Activated T-helper 1 cell treated with Interleukin-2 at 50 U/mL for 16 hours (primary cell): ENCODE data around the gene OR4C11.

Source experiments
- DNase-seq: peaks from one replicate; pipeline ENCODE4 v3.0.0-alpha.2; 2020; ENCODE audit warnings: low read depth

OR4C11 gene

GRCh38 chr11:55607545-55607944 is at the start of gene OR4C11:
OR4C11 (minus strand) TSS chr11:55607645; CDS start chr11:55604373, 3,272 bp downstream.
- no peak for DNase-seq

GRCh38 chr11:55655096-55655495 is 47.7 kb upstream of the OR4C11 start:
- no peak for DNase-seq

GRCh38 chr11:55652560-55652959 is 45.1 kb upstream of the OR4C11 start:
- DNase-seq: no peak

- DNase-seq: no peak
Measured at GRCh38 chr11:55648027-55648426, 40.6 kb upstream of the OR4C11 start, which contains the start of gene OR4S2. OR4S2 (plus strand) TSS chr11:55648327; CDS start chr11:55650904, 2,577 bp downstream.

- no peak for DNase-seq
Measured at GRCh38 chr11:55634813-55635212, 27.4 kb upstream of the OR4C11 start, which contains the start of gene OR4P4. OR4P4 (plus strand) TSS chr11:55635113.

- DNase-seq: no peak
Measured at GRCh38 chr11:55624531-55624930, 17.1 kb upstream of the OR4C11 start.

- DNase-seq: no peak
Measured at GRCh38 chr11:55572548-55572947, 34.9 kb downstream of the OR4C11 start.

GRCh38 chr11:55571828-55572227 is 35.6 kb downstream of the OR4C11 start, which contains the start of gene OR4C16:
OR4C16 (plus strand) TSS chr11:55572128; CDS start chr11:55572128, 0 bp downstream.
- DNase-seq: no peak

- DNase-seq: no peak
Measured at GRCh38 chr11:55554169-55554568, 53.3 kb downstream of the OR4C11 start, which contains the start of gene OR4C15. OR4C15 (plus strand) TSS chr11:55554469; CDS start chr11:55554469, 0 bp downstream.
